Hepatocyte (in vitro differentiated cells): ENCODE measurements around the gene TDRD12.

Source experiments
- EZH2 ChIP-seq: fragments of 200-600 bp; sonication (generic); IDR thresholded peaks from 2 replicates; pipeline ENCODE4 v1.6.1; 2016; ENCODE audit warnings: antibody characterized with exemption, mild to moderate bottlenecking, borderline replicate concordance
- EZH2phosphoT487 ChIP-seq: fragments of 200-600 bp; sonication (generic); IDR thresholded peaks from one replicate; pipeline ENCODE4 v1.6.1; 2018; ENCODE audit warnings: antibody characterized with exemption, mild to moderate bottlenecking, low read depth, moderate library complexity; ENCODE audit not compliant: unreplicated experiment, severe bottlenecking
- TF ChIP-seq, protein P1 (sequence below): fragments of 200-600 bp; sonication (generic); IDR thresholded peaks from 2 replicates; pipeline ENCODE4 v1.5.1; 2016; ENCODE audit warnings: antibody characterized with exemption, mild to moderate bottlenecking; ENCODE audit not compliant: poor library complexity

DNA sequence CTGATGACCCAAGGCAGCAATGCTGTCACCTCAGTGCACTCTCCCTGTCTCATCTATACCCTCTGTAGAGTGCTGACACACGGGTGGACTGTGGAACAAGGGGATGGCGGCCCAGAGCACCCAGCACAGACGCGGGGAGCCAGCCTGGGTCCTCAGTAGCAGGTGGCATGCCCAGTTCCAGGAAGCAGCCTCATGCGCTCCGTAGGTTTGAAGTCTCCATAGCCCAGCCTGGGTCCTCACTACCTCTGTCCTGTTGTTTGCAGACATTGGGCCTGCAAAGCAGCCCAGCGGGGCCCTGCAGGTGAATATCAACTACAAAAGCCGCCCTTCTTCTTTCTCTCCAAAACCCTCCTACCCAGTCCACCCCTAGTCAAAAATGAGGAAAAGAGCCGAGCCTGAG lies 155.0 kb downstream of the TDRD12 start:
- TF ChIP-seq, protein P1, sequence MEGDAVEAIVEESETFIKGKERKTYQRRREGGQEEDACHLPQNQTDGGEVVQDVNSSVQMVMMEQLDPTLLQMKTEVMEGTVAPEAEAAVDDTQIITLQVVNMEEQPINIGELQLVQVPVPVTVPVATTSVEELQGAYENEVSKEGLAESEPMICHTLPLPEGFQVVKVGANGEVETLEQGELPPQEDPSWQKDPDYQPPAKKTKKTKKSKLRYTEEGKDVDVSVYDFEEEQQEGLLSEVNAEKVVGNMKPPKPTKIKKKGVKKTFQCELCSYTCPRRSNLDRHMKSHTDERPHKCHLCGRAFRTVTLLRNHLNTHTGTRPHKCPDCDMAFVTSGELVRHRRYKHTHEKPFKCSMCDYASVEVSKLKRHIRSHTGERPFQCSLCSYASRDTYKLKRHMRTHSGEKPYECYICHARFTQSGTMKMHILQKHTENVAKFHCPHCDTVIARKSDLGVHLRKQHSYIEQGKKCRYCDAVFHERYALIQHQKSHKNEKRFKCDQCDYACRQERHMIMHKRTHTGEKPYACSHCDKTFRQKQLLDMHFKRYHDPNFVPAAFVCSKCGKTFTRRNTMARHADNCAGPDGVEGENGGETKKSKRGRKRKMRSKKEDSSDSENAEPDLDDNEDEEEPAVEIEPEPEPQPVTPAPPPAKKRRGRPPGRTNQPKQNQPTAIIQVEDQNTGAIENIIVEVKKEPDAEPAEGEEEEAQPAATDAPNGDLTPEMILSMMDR, result no peak
- TF ChIP-seq EZH2 (no peak), EZH2phosphoT487 (no peak)
